GM18858 (cell line): ENCODE results near the gene TFEC.
A peak's percentile ranks its signal among the peaks of the same experiment; 100 is the strongest.
"Not testable (repeated sequence)": the region's sequence is repeated elsewhere in the genome, so short reads cannot be mapped to it uniquely, and the experiment has no call there.

Experiments
- ATAC-seq: cut with Tn5 transposase; IDR thresholded peaks from one replicate; pipeline ENCODE4 v1.9.1; 2021; ENCODE audit not compliant: unreplicated experiment

Gene TFEC

DNA sequence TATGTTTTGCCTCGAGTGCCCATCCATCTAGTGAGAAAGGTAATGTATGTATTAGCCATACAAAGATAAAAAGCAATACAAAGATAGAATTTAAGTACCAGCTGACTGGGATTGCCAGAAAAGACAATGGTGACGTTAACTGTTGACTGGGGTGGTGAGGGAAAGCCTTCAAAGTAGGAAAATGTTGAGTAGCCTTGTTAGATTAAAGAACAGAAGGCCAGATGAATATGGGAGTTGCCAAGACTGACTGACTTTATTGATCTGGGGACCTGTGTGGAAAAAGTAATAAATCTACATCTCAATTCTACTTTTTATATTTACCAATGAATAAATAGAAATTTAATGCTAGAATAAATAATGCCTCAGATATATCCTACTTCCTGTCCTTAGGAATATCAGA, 97.7 kb downstream of the TFEC start:
- ATAC-seq, result no peak

DNA sequence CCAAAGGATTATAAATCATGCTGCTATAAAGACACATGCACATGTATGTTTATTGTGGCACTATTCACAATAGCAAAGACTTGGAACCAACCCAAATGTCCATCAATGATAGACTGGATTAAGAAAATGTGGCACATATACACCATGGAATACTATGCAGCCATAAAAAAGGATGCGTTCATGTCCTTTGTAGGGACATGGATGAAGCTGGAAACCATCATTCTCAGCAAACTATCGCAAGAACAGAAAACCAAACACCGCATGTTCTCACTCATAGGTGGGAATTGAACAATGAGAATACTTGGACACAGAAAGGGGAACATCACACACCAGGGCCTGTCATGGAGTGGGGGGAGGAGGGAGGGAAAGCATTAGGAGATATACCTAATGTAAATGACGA, 100.4 kb downstream of the TFEC start:
- not testable (repeated sequence) for ATAC-seq

DNA sequence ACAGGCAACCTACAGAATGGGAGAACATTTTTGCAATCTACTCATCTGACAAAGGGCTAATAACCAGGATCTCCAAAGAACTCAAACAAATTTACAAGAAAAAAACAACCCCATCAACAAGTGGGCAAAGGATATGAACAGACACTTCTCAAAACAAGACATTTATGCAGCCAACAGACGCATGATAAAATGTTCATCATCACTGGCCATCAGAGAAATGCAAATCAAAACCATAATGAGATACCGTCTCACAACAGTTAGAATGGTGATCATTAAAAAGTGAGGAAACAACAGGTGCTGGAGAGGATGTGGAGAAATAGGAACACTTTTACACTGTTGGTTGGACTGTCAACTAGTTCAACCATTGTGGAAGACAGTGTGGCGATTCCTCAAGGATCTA, 100.8 kb downstream of the TFEC start:
- ATAC-seq, result not testable (repeated sequence)

DNA sequence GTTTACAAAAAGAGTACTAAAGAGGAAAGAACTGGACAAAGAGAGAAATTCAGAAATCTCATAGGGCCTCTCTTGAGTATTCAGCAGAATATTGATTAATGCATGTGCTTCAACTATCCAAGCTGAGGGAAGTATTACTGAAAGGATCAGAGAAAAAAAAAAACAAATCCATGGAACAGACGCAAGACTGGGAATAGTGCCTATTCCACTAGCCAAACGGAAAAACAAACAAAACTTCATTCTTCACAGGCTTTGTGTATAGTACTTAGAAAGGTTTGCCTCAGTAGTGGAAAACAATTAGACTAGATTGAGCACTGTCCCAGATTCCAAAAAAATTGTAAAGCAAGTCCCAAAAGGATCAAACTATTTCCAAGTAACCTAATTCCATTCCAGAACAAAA, 106.2 kb downstream of the TFEC start:
- no peak for ATAC-seq

DNA sequence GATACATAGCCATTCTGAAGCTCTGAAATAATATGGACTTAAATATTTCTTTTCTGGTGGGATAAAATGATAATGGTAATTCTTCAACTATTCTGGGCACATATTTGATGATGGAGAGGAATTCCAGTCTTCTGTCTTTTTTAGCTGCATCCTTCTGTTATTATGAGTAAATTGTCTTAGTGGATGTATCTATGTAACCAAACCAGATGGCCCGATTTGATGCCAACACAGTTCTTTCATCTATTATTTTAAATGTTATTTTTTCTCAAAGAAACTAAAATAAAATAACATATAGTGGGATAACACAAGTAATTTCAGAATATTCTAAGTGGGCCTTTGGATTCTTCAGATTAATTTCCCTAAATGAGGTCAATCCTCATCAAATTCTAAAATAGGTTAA, 110.2 kb downstream of the TFEC start:
- no peak for ATAC-seq

DNA sequence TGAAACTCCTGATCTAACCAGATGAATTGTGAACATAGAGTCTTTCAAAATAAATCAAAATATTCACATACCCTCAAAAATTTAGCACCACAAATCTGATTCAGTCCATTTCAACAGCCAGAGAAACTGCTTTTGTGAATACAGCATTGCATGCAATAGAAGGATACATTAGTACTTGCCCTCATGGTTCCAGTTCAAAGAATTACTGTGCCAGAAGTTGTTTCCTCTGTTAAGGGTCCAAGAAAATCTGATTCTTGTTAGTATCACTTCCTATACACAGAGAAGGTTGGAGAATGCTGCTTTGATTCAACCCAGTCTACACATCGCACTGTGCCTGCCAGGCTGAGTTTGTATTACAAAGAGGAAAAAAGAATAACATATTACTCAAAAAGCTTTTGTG, 115.6 kb downstream of the TFEC start:
- no peak for ATAC-seq

DNA sequence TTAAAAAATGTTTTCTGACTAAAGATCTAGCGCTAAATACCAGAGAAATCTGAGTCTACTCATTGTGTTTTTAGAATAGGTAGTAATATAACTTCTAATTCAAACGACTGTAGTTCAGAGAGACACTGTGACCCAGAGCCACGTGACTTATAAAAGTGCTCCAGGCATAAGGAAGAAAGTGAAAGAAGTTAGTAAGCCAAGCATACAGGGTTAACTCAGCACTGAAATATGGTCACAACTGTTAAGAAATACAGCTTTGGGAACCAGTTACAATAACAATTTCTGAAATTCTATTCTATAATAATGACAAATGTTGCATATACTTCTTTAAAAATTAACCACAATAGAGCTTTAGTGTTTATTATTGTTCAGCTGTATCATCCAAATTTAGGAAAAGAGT, 119.1 kb downstream of the TFEC start:
- no peak for ATAC-seq

DNA sequence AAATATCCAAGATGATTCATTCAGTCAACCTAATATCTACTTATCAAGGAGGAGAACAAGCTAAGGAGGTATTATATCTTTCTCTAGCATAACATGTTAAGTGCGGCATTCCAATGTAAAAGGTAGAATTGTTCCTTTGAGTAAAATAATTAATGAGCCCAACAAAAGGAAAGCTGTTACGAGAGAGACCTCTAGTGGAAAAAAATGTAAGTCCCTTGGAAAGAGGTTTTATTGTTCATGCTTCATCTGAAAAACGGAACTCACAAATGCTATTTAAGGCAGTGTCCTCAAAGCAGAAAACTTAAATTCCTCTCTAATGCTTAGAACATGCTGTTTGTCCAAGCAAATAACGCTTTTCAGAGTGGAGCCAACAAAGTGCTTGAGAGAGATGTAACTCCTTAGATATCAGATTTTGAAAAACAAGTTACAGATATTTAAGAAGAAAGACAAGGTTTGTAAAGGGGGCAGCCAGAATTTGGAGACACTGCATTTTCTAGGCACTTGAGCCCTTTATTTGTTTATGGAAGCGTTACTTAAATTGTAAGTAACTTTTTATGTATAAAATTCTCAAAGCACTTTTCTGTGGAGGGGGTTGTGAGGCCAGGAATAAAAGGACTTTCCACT, 119.9 kb downstream of the TFEC start:
- peak; percentile 80 for ATAC-seq

DNA sequence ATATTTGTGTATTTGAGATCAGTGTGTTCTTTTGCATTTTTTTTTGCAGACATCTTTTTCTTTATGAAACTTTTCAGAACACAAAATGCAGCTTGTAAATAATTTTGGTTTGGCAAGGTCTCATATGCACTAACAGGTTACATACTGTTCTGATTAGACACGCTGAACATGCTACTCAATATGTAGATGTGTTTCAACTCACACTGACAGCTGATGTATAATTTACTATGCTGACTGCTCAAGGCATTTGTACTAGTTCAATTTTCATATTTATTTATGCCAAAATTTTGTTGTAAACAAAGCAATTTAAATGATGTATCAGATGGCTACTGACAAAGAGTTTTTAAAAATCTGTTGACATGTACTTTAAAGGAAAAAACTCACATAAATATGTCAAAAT, 123.8 kb downstream of the TFEC start:
- no peak for ATAC-seq

DNA sequence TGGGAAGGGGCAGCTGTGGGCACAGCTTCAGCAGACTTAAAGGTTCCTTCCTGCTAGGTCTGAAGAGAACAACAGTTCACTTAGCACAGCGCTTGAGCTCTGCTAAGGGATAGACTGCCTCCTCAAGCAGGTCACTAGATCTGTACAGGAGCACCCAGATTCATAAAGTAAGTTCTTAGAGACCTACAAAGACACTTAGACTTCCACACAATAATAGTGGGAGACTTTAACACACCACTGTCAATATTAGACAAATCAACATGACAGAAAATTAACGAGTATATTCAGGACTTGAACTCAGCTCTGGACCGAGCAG, 140.9 kb downstream of the TFEC start:
- ATAC-seq, result no peak

DNA sequence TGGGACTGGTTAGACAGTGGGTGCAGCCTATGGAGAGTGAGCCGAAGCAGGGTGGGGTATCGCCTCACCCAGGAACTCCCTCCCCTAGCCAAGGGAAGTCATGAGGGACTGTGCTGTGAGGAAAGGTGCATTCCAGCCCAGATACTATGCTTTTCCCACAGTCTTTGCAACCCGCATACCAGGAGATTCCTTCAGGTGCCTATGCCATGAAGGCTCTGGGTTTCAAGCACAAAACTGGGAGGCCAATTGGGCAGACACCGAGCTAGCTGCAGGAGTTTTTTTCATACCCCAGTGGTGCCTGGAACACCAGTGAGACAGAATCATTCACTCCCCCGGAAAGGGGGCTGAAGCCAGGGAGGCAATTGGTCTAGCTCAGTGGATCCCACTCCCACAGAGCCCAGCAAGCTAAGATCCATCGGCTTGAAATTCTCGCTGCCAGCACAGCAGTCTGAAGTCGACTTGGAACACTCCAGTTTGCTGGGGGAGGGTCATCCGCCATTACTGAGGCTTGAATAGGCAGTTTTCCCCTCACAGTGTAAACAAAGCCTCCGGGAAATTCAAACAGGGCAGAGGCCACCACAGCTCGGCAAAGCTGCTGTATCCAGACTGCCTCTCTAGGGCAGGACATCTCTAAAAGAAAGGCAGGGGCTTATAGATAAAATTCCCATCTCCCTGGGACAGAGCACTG, 141.4 kb downstream of the TFEC start:
- ATAC-seq, result no peak

DNA sequence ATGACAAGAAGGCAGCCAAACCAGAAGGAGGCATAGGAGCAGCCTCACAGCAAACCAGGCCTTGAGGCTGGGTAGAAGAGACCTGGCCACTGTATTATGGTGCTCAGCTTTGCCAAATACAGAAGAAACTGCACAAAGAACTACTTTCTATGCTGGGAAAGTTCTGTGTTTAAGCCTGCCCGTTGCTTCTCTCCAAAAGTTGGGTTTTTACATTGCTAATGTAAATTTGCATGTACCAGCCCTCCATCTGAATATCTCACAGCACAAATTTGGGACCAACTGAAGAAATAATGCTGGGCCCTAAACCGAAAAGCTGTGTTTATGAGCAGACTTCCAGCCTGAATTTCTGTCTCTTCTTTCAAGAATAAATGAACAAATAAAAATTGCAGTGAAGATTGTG, 145.0 kb downstream of the TFEC start:
- ATAC-seq, result no peak
